ENCODE measurements around the gene FGF19.

DNA sequence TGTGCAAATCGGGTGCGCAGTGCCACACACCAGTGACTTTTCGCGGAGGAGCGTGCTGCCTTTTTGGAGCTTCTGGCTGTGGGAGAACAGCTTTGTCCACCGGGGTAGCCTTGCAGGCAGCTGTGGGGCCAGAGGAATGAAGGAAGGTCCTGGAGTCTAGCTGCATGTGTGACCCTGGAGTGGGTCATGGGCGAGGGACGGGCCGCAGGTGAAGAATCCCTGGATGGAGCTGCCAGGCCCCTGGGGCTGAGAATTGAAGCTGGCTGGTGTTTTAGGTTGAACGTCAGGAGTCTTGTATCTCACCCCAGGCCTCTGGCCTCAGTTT lies 54.3 kb downstream of the FGF19 start:
- TF ChIP-seq, protein P1, sequence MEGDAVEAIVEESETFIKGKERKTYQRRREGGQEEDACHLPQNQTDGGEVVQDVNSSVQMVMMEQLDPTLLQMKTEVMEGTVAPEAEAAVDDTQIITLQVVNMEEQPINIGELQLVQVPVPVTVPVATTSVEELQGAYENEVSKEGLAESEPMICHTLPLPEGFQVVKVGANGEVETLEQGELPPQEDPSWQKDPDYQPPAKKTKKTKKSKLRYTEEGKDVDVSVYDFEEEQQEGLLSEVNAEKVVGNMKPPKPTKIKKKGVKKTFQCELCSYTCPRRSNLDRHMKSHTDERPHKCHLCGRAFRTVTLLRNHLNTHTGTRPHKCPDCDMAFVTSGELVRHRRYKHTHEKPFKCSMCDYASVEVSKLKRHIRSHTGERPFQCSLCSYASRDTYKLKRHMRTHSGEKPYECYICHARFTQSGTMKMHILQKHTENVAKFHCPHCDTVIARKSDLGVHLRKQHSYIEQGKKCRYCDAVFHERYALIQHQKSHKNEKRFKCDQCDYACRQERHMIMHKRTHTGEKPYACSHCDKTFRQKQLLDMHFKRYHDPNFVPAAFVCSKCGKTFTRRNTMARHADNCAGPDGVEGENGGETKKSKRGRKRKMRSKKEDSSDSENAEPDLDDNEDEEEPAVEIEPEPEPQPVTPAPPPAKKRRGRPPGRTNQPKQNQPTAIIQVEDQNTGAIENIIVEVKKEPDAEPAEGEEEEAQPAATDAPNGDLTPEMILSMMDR (conservative IDR thresholded peaks at IDR 0.05; ENCODE audit: low read depth, low read length): no peak
- TF ChIP-seq EZH2 (IDR thresholded peaks at IDR 0.05; ENCODE audit: low read length, unreplicated experiment): no peak
